Sigmoid colon (tissue), 4 donors: ENCODE results near the gene C8G.

Experiments
- EP300 ChIP-seq, 4 donors: sonication (generic); formaldehyde crosslinking; IDR thresholded peaks; one replicate each; pipeline ENCODE4 v1.6.1; 2017; ENCODE audit warnings: antibody characterized with exemption in 4 of 4
- TF ChIP-seq, protein P1 (sequence below), 4 experiments: fragments of 450-650 bp in 3 of 4; fragments of 200-600 bp in 1 of 4; IDR thresholded peaks; one replicate each; pipeline ENCODE4 v1.5.1; 2016 to 2019; ENCODE audit warnings: antibody characterized with exemption in 4 of 4, mild to moderate bottlenecking in 3 of 4, moderate library complexity in 2 of 4

DNA sequence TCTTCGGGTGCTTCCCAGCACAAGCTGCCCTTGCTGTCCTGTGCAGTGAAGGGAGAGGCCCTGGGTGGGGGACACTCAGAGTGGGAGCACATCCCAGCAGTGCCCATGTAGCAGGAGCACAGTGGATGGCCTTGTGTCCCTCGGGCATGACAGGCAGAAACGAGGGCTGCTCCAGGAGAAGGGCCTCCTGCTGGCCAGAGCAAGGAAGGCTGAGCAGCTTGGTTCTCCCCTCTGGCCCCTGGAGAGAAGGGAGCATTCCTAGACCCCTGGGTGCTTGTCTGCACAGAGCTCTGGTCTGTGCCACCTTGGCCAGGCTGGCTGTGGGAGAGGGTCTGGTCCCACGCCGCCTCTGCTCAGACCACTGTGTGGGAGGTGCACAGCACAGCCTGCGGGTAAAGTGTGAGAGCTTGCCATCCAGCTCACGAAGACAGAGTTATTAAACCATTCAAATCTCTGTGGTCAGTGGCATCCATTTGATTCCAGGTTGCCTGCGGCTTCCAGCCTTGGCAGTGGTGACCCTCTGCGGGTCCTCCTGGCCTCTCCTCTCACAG, 18.8 kb upstream of the C8G start:
- TF ChIP-seq, protein P1, sequence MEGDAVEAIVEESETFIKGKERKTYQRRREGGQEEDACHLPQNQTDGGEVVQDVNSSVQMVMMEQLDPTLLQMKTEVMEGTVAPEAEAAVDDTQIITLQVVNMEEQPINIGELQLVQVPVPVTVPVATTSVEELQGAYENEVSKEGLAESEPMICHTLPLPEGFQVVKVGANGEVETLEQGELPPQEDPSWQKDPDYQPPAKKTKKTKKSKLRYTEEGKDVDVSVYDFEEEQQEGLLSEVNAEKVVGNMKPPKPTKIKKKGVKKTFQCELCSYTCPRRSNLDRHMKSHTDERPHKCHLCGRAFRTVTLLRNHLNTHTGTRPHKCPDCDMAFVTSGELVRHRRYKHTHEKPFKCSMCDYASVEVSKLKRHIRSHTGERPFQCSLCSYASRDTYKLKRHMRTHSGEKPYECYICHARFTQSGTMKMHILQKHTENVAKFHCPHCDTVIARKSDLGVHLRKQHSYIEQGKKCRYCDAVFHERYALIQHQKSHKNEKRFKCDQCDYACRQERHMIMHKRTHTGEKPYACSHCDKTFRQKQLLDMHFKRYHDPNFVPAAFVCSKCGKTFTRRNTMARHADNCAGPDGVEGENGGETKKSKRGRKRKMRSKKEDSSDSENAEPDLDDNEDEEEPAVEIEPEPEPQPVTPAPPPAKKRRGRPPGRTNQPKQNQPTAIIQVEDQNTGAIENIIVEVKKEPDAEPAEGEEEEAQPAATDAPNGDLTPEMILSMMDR (IDR thresholded peaks at IDR 0.05) = no peak
- TF ChIP-seq EP300 (IDR thresholded peaks at IDR 0.05) = no peak
